MM.1S (cell line): ENCODE measurements around the gene GPR32.

ENCODE experiments used
- DNase-seq: peaks from one replicate; pipeline ENCODE4 v3.0.0-alpha.2; 2015
- H2AFZ ChIP-seq: fragments of 300-600 bp; sonication (generic); 2 replicates; pipeline ENCODE4 v1.6.0; 2016; ENCODE audit warnings: antibody characterized with exemption, low read length
- H3F3A ChIP-seq: fragments of 300-600 bp; sonication (generic); 2 replicates; pipeline ENCODE4 v1.6.1; 2016; ENCODE audit warnings: mild to moderate bottlenecking, antibody characterized with exemption, low read length, moderate library complexity, mixed read lengths; ENCODE audit not compliant: insufficient read depth
- H3K27ac ChIP-seq: fragments of 300-600 bp; sonication (generic); 2 replicates; pipeline ENCODE4 v1.5.1; 2016; ENCODE audit warnings: mild to moderate bottlenecking, low read length
- H3K27me3 ChIP-seq: fragments of 300-600 bp; sonication (generic); replicated peaks from 2 replicates; pipeline ENCODE4 v1.6.0; 2016; ENCODE audit warnings: low read length; ENCODE audit not compliant: insufficient read depth
- H3K36me3 ChIP-seq: fragments of 300-600 bp; sonication (generic); replicated peaks from 2 replicates; pipeline ENCODE4 v1.6.1; 2016; ENCODE audit warnings: mild to moderate bottlenecking, low read length, mixed read lengths; ENCODE audit not compliant: insufficient read depth
- H3K4me1 ChIP-seq: fragments of 300-600 bp; sonication (generic); 2 replicates; pipeline ENCODE4 v1.6.1; 2016; ENCODE audit warnings: low read length, mixed read lengths
- H3K4me2 ChIP-seq: fragments of 300-600 bp; sonication (generic); 2 replicates; pipeline ENCODE4 v1.6.0; 2016; ENCODE audit warnings: low read depth, low read length
- H3K4me3 ChIP-seq: fragments of 300-600 bp; sonication (generic); 2 replicates; pipeline ENCODE4 v1.5.1; 2016; ENCODE audit warnings: low read length, mixed read lengths
- H3K79me2 ChIP-seq: fragments of 300-600 bp; sonication (generic); 2 replicates; pipeline ENCODE4 v1.6.1; 2016; ENCODE audit warnings: mixed run types, low read length, mixed read lengths
- H3K9ac ChIP-seq: fragments of 300-600 bp; sonication (generic); 2 replicates; pipeline ENCODE4 v1.6.1; 2016; ENCODE audit warnings: low read length, mixed read lengths
- H3K9me2 ChIP-seq: fragments of 300-600 bp; sonication (generic); replicated peaks from 2 replicates; pipeline ENCODE4 v1.6.1; 2016; ENCODE audit warnings: mild to moderate bottlenecking, low read length, mixed read lengths; ENCODE audit not compliant: insufficient read depth
- H3K9me3 ChIP-seq: fragments of 300-600 bp; sonication (generic); replicated peaks from 2 replicates; pipeline ENCODE4 v1.6.1; 2016; ENCODE audit warnings: mild to moderate bottlenecking, low read length, mixed read lengths; ENCODE audit not compliant: insufficient read depth
- H4K20me1 ChIP-seq: fragments of 300-600 bp; sonication (generic); 2 replicates; pipeline ENCODE4 v1.6.1; 2016; ENCODE audit warnings: mild to moderate bottlenecking, low read length, moderate library complexity, mixed read lengths; ENCODE audit not compliant: insufficient read depth
- CTCF ChIP-seq: fragments of 300-600 bp; sonication (generic); IDR thresholded peaks from 2 replicates; pipeline ENCODE4 v1.5.1; 2016; ENCODE audit warnings: antibody characterized with exemption, low read length, mixed read lengths
- EZH2 ChIP-seq: fragments of 300-600 bp; sonication (generic); optimal IDR thresholded peaks from 2 replicates; pipeline ENCODE3; 2017; ENCODE audit warnings: low read depth, mild to moderate bottlenecking, antibody characterized with exemption, low read length, mixed read lengths
- EZH2phosphoT487 ChIP-seq: fragments of 300-600 bp; sonication (generic); IDR thresholded peaks from 2 replicates; pipeline ENCODE4 v1.6.1; 2018; ENCODE audit warnings: antibody characterized with exemption, low read length

Gene GPR32

GRCh38 chr19:50814883-50815282 lies 44.6 kb downstream of the GPR32 start:
- Histone ChIP-seq H3K27me3 (peaks cover 70% of the 10 kb centered on the region), H3K4me1 (no peaks in the 10 kb centered on the region), H3K9me3 (no peaks in the 10 kb centered on the region), H3K36me3 (no peaks in the 10 kb centered on the region), H3K27ac (no peak overlapping the region), H3K4me2 (no peak overlapping the region), H3K9me2 (no peaks in the 10 kb centered on the region), H3K9ac (no peak overlapping the region), H4K20me1 (no peaks in the 10 kb centered on the region), H3K79me2 (no peaks in the 10 kb centered on the region), H3F3A (no peaks in the 10 kb centered on the region), H2AFZ (no peak overlapping the region), H3K4me3 (no peak overlapping the region)
- no peak for TF ChIP-seq CTCF
- TF ChIP-seq EZH2 = no peak
- TF ChIP-seq EZH2phosphoT487 = no peak
- no peak for DNase-seq

- H3K4me1 ChIP-seq = no peaks in the 10 kb centered on the region
- peaks cover 76% of the 10 kb centered on the region for H3K27me3 ChIP-seq
- no peaks in the 10 kb centered on the region for H3K9me2 ChIP-seq
These were observed 45.2 kb downstream of the GPR32 start for GRCh38 chr19:50815439-50815838.

GRCh38 chr19:50817941-50818858 lies 47.9 kb downstream of the GPR32 start:
- Histone ChIP-seq H3K27me3 (peaks cover 90% of the 10 kb centered on the region), H3K4me2 (no peak overlapping the region), H4K20me1 (no peaks in the 10 kb centered on the region), H3K4me1 (no peaks in the 10 kb centered on the region), H3F3A (no peaks in the 10 kb centered on the region), H3K27ac (no peak overlapping the region), H3K9me3 (no peaks in the 10 kb centered on the region), H3K4me3 (no peak overlapping the region), H3K79me2 (no peaks in the 10 kb centered on the region), H2AFZ (no peak overlapping the region), H3K9ac (no peak overlapping the region), H3K9me2 (no peaks in the 10 kb centered on the region), H3K36me3 (no peaks in the 10 kb centered on the region)
- TF ChIP-seq EZH2phosphoT487 = no peak
- TF ChIP-seq CTCF = no peak
- no peak for TF ChIP-seq EZH2
- DNase-seq = no peak

More at GRCh38 chr19:50815439-50815838, 45.2 kb downstream of the GPR32 start:
- Histone ChIP-seq H3K79me2 (no peaks in the 10 kb centered on the region), H3K36me3 (no peaks in the 10 kb centered on the region), H3K9me3 (no peaks in the 10 kb centered on the region), H3K4me3 (no peak overlapping the region), H3K9ac (no peak overlapping the region), H3K4me2 (no peak overlapping the region), H3K27ac (no peak overlapping the region), H4K20me1 (no peaks in the 10 kb centered on the region), H3F3A (no peaks in the 10 kb centered on the region), H2AFZ (no peak overlapping the region)
- TF ChIP-seq EZH2 = no peak
- no peak for DNase-seq
